GM10847 (cell line): ENCODE measurements around the gene CMKLR1.

Experiments
- POLR2A ChIP-seq: IDR thresholded peaks from 2 replicates; pipeline ENCODE4 v1.6.1; 2011; ENCODE audit not compliant: insufficient read length; ENCODE audit errors: extremely low read depth

CMKLR1 gene

GRCh38 chr12:108317308-108318234 is 21.5 kb downstream of the CMKLR1 start:
- no peak for TF ChIP-seq POLR2A

DNA sequence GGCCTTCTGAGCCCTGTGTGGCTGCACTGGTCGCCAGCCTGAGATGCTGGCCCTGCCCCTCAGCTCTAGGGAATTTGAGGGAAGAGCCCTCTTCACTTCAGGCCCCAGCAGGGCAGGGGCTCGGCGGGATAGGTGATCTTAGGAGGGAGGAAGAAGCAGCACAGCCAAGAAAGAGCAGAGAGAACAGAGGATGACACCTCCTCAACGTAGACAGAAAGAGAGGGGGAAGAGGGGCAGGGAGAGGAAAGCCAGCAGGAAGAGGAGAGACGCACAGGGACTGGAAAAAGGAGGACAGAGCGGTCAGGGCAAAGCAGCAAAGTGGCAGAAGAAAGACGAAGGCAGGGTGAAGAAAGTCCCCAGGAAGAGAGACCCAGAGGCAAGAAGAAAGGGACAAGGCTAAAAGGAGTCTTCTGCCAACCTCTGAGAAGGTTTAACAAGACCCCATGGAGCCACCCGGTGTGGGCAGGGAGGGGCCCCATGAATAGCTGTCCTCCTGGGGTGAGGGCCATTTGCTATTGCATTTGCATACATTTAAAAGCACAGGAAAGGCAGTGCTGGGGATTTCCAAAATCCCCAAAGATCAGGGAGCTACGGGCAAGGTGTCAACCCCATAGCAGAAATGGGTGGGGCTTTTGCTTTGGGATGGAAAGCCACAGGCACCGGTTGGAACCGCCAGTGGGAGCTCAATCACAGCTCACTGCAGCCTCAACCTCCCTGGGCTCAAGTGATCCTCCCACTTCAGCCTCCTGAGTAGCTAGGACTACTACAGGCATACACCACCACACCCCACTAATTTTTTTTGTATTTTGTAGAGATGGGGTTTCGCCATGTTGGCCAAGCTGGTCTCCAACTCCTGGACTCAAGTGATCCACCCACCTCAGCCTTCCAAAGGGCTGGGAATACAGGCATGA is 22.7 kb downstream of the CMKLR1 start:
- no peak for TF ChIP-seq POLR2A

DNA sequence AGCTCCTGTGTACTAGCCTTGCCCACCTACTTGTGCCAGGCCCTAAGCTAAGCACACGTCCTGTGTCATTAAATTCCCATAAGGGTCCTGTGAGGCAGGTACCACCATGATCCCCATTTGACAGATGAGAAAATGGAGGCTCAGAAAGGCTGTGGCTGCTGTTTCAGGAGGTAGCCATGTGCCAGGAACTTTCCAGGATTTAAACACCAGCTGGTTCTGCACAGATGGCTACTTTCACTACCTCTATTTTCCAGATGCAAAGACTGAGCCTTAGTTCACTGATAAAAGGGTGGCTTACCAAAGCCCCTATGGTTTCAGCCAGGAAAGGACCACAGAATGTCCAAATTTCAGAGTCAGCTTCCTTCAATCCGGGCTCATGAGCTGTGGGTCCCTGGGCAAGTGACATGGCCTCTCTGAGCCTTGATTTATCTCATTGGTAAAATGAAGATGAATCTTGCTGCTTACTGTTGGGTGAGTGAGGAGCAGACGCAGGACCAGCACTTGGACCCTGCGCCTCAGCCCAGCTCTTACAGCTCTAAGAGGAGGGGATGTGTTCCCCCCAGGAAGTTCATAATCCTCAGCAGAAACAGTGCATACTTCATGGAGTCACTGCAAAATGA is 23.5 kb downstream of the CMKLR1 start:
- TF ChIP-seq POLR2A, result no peak

DNA sequence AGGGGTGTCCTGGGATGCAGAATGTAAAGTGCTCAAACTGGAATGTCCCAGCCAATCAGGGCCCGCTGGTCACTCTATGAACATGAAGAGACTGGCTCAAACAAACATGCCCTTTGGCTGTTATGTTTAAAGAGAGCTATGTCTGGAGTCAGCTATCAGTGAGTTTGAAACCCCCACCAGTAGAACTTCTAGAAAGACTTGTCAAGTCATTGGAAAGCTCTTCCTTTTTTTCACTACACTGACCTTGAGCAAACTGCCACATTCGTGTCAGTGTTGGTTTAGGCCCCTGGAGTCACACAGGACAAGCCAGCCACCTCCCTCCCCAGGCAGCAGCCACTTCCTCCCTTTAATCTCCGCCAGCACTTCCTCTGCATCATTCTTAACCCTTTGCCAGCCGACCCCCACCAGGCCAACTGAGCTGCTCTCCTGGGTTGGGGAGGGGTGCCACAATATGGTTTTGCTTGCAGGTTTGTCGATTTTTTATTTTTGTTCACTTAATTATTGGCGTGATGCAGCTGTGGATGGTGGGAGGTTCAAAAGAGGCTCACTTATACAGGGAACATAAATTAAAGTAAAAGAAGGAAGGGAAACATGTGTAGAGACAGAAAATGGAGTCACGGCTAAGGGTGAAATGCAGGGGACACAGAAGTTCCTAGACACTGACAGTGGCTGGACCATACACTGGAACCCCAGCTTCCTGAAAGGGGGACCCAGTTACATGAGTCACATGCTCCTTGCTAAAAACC is 25.3 kb downstream of the CMKLR1 start:
- no peak for TF ChIP-seq POLR2A

- TF ChIP-seq POLR2A, result no peak
Measured at GRCh38 chr12:108313241-108313605, 25.9 kb downstream of the CMKLR1 start.

DNA sequence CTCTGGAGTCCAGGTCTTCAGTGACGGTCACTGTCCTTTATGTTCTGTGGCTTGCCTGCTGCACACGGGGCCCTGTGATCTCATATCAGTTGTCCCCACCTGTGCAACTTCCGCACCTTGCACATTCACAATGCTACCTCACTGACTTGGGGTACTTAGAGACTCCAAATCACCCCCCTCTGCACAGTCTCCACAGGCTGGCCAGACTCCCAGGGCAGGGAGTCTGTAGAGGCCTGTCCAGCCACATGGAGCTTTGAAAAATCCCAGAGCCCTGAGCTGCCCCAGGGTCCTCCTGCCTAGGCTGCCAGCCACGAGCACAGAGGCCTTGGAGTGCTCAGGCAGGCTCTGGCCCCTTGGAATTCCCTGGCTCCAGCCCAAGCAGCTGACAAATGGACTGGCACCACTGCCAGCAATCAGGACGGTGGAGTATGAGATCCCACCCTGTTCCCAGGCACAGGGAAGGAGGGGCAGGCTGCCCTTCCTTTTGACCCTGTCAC is 26.4 kb downstream of the CMKLR1 start:
- no peak for TF ChIP-seq POLR2A

DNA sequence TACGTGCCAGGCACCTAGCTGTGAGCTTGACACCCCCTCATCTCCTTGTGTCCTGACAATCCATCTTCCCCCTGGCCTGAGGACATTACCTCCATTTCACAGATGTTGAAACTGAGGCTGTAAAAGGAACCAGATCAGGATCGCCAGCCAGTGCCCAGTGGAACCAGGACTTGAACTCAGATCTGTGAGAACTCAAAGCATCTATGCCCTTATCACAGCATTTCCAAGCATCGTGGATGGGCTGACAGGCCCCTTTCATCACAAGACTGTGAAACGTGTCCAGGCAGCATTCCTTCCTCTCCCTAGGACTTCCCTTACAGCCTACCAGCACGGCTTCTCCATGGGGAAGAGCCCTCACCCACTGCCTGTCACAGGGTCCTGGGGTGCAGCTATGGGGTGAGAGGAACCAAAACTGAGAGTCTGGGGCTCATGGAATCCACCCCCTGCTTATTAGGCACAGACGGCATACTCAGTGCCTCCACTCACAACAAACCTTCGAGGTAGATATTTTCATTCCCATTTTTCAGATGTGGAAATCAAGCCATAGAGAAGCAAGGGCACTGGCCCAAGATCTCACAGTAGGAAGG is 26.9 kb downstream of the CMKLR1 start:
- no peak for TF ChIP-seq POLR2A

- no peak for TF ChIP-seq POLR2A
Measured at GRCh38 chr12:108311605-108312004, 27.5 kb downstream of the CMKLR1 start.

DNA sequence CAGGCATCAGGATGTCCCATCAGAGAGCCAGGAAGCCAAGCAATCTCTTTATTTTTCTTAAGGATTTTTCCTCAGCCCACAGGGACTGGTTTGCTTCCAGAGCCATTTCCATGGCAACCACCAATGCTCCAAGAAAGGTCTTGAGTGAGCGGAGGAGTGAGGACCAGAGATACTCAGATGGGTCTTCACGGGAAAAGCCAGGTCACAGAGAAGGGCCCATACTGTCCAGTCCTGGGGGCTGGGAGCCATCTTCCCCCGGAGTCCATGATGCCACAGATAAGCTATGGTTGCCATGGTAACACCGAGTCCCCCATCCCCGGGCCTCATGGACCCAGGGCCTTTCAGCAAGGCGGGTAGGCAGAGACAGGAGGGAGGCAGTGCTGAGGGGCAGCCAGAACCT is 28.6 kb downstream of the CMKLR1 start:
- TF ChIP-seq POLR2A, result no peak

DNA sequence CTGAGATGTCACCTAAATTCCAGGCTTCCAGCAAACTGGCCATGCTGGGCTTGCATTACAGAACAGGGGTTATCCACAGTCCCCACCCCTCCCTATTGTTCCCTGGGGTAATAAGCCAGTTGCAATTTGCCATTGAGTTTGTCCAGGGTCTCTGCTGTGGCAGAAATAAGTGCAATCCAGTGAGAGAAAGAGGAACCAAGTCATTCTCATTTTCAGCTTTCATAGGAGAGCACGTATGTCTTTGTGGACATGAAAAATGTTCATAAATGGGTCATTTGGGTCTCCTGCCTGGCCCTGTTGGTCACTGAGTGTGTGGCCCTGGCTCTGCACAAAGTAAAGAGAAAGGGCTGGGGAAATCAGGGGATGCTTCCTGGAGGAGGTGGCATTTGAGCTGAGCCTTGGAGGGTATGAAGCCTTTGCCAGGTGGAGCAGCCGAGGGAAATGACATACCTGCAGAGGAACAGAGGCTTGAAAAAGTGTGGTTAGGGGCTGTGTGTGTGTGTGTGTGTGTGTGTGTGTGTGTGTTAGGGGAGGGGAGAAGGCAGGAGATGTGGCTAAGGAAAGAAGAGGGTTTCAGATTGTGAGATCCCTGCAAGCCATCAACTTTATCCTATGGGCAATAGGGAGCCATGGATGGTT is 29.3 kb downstream of the CMKLR1 start:
- TF ChIP-seq POLR2A, result no peak

DNA sequence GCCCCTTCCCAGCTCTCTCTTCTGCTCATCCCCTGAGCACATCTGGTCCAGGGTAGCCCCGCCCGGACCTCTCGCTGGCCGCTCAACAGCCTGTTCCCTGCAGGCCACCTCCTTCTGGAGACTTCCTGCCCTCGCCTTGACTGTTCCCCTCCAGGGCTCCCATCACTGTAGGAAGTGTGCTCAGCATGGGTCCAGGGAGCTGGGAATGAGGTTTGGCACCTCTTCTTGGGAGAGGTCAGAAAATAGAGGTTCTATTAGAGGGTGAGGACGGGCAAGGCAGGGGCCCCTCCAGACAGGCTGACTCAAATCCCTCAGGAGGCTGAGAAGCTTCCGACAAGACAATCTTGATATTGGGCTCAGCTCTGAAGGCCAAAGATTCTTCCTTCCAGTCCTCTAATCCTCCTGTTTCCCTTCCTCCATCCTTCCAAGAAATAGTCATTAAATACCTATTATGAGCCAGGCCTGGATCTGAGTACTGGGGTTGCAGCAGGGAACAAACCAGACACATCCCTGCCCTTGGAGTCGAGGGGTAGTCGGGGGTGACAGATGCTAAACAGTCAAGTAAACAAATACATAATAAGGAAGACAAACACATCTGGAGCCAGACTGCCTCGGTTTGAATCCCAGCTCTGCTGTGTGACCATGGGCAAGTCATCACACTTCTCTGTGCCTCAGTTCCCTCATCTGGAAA is 30.6 kb downstream of the CMKLR1 start:
- no peak for TF ChIP-seq POLR2A

DNA sequence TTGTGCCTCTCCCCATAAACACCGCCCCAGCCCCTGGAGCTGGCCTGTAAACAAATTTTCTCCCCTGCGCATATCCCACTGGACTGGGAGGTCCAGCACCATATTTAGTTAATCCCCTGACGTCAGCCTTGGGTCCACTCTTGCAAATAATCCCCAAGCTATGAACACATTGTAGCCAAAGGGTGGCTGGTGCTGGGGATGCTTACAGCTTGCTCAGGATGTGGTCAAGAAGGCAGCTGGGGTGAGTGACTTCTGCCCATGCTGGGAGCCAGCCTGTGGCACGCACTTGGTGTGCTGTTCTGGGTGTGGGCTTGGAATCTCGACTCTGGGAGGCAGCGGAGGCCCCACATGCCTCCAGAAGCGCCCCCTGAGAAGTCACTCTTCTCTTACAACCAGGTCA is 32.1 kb downstream of the CMKLR1 start:
- no peak for TF ChIP-seq POLR2A

GRCh38 chr12:108306506-108306905 is 32.6 kb downstream of the CMKLR1 start:
- TF ChIP-seq POLR2A, result no peak

DNA sequence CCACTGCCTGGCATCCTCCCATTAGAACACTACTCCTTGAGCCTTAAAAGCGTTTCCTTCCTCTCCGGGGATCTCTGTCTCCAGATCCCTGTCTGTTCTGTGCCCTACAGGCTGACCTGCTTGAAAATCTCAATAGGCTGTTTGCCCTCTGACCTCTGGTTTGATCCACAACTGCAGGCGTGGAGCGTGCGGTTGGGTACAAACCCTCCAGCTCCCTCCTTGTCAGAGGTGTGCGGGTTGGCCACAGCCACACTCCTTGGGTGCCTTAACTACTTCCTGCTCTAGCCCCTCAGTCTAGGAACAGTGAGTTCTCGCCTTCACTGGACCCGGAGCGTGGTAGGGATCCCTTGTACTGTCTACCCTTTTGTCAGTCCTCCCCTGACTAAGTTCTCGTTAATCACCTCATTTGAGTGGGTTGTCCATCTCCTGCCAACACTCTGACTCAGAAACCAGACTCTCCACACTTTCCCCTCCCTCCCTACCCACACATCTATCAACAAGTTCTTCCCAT is 33.1 kb downstream of the CMKLR1 start:
- TF ChIP-seq POLR2A, result no peak

- no peak for TF ChIP-seq POLR2A
Measured at GRCh38 chr12:108305520-108305919, 33.6 kb downstream of the CMKLR1 start.
